Activated CD8-positive, alpha-beta memory T cell treated with anti-CD3 and anti-CD28 coated beads, Interleukin-2, amount 50 U/mL, for 1 hour (primary cell): ENCODE data around the gene TNPO2.

Experiments used
- DNase-seq: peaks from one replicate; pipeline ENCODE4 v3.0.0-alpha.2; 2020; ENCODE audit errors: extremely low read depth

The TNPO2 gene

GRCh38 chr19:12676384-12676792, 47.3 kb downstream of the TNPO2 start:
- DNase-seq, result peak; percentile 54

- no peak for DNase-seq
Measured at GRCh38 chr19:12675940-12676339, 47.8 kb downstream of the TNPO2 start.

GRCh38 chr19:12675399-12675798, 48.3 kb downstream of the TNPO2 start:
- DNase-seq, result no peak

- DNase-seq, result no peak
Measured at GRCh38 chr19:12672744-12673143, 51.0 kb downstream of the TNPO2 start.

GRCh38 chr19:12670159-12670928, 53.4 kb downstream of the TNPO2 start:
- no peak for DNase-seq

- peak; percentile 49 for DNase-seq
Measured at GRCh38 chr19:12669270-12670158, 54.2 kb downstream of the TNPO2 start.

GRCh38 chr19:12668932-12669269, 54.8 kb downstream of the TNPO2 start:
- DNase-seq, result peak; percentile 59

- DNase-seq, result no peak
Measured at GRCh38 chr19:12668346-12668745, 55.4 kb downstream of the TNPO2 start.

- DNase-seq, result no peak
Measured at GRCh38 chr19:12667731-12668302, 55.9 kb downstream of the TNPO2 start.

GRCh38 chr19:12666265-12667048, 57.3 kb downstream of the TNPO2 start, which contains the start of the genes MAN2B1 and WDR83:
Gene MAN2B1, minus strand, starts transcription at chr19:12666742. Its CDS starts 41 bp downstream, at chr19:12666701.
Gene WDR83, plus strand, starts transcription at chr19:12666807. Its CDS starts 2,984 bp downstream, at chr19:12669791.
- DNase-seq, result peak; percentile 29

- DNase-seq, result no peak
Measured at GRCh38 chr19:12665671-12666264, 58.0 kb downstream of the TNPO2 start.

GRCh38 chr19:12665281-12665573, 58.5 kb downstream of the TNPO2 start:
- peak; percentile 24 for DNase-seq

GRCh38 chr19:12664406-12665280, 59.1 kb downstream of the TNPO2 start:
- no peak for DNase-seq

GRCh38 chr19:12660980-12661379, 62.8 kb downstream of the TNPO2 start:
- DNase-seq, result no peak

- DNase-seq, result no peak
Measured at GRCh38 chr19:12657966-12658365, 65.8 kb downstream of the TNPO2 start.

- DNase-seq, result no peak
Measured at GRCh38 chr19:12656899-12657571, 66.7 kb downstream of the TNPO2 start.

GRCh38 chr19:12655546-12655945, 68.2 kb downstream of the TNPO2 start:
- DNase-seq, result no peak

GRCh38 chr19:12652219-12652618, 71.5 kb downstream of the TNPO2 start:
- DNase-seq, result no peak

- no peak for DNase-seq
Measured at GRCh38 chr19:12649941-12650340, 73.8 kb downstream of the TNPO2 start.
